CD4-positive, alpha-beta T cell (primary cell): ENCODE measurements around the gene THBD. TPM values are rescaled to one million over a fixed set of nuclear protein-coding genes. Genes with fewer than 3 reads are reported as not detected.

Experiments used
- ATAC-seq: fragments of 200-7000 bp; cut with Tn5 transposase; one replicate; pipeline ENCODE4 v1.10.0; 2022; ENCODE audit warnings: mild to moderate bottlenecking; ENCODE audit not compliant: poor library complexity
- CTCF ChIA-PET: fragments of 350-600 bp; sonication (Branson Sonifier 250); formaldehyde crosslinking; loops from one replicate; lab custom pipeline; 2021; ENCODE audit warnings: antibody characterized with exemption, inconsistent platforms; lab: Charles Lee
- POLR2A ChIA-PET: fragments of 350-600 bp; sonication (Branson Sonifier 250); formaldehyde crosslinking; loops from one replicate; lab custom pipeline; 2021; ENCODE audit warnings: antibody characterized with exemption, inconsistent platforms; lab: Charles Lee
- DNase-seq, 14 experiments: peaks; one replicate each; pipeline ENCODE4 v3.0.0-alpha.2; 2013 to 2020; ENCODE audit warnings: mixed read lengths in 2 of 14
- H3K27ac ChIP-seq, 2 donors: one replicate each; pipeline versions ENCODE4 v1.5.1 to v1.7.0; 2013; ENCODE audit warnings: low read length in 2 of 2, low read depth in 1 of 2, mild to moderate bottlenecking in 1 of 2
- H3K27me3 ChIP-seq, 2 experiments: 1 replicate in 1 of 2; 2 replicates in 1 of 2; pipeline versions ENCODE4 v1.6.1 to v1.7.0; 2013; ENCODE audit warnings: low read length in 2 of 2, control low read depth in 1 of 2, mild to moderate bottlenecking in 1 of 2, moderate library complexity in 1 of 2; ENCODE audit not compliant: insufficient read depth in 2 of 2, control insufficient read depth in 1 of 2
- H3K36me3 ChIP-seq: one replicate; pipeline ENCODE4 v1.6.1; 2013; ENCODE audit warnings: low read length, control low read depth; ENCODE audit not compliant: insufficient read depth
- H3K4me1 ChIP-seq: one replicate; pipeline ENCODE4 v1.6.1; 2013; ENCODE audit warnings: low read length, control low read depth; ENCODE audit not compliant: insufficient read depth
- H3K4me3 ChIP-seq: one replicate; pipeline ENCODE4 v1.5.1; 2013; ENCODE audit warnings: mild to moderate bottlenecking, low read length, moderate library complexity
- H3K9me3 ChIP-seq, 2 experiments: 1 replicate in 1 of 2; 2 replicates in 1 of 2; pipeline versions ENCODE4 v1.6.1 to v1.7.0; 2013; ENCODE audit warnings: low read length in 2 of 2, mild to moderate bottlenecking in 2 of 2, control low read depth in 1 of 2, moderate library complexity in 1 of 2; ENCODE audit not compliant: control insufficient read depth in 1 of 2, insufficient read depth in 1 of 2
- H3K27ac Mint-ChIP-seq: one replicate; pipeline ENCODE4 v1.8.0; 2020; ENCODE audit warnings: mixed read lengths
- H3K27me3 Mint-ChIP-seq: one replicate; pipeline ENCODE4 v1.8.0; 2021; ENCODE audit warnings: mixed read lengths
- H3K36me3 Mint-ChIP-seq: one replicate; pipeline ENCODE4 v1.8.0; 2021; ENCODE audit warnings: low read depth, mixed read lengths
- H3K4me1 Mint-ChIP-seq: one replicate; pipeline ENCODE4 v1.8.0; 2021; ENCODE audit warnings: low read depth, mixed read lengths
- H3K4me3 Mint-ChIP-seq: one replicate; pipeline ENCODE4 v1.8.0; 2020; ENCODE audit warnings: mild to moderate bottlenecking, mixed read lengths
- H3K9me3 Mint-ChIP-seq: one replicate; pipeline ENCODE4 v1.8.0; 2020; ENCODE audit warnings: mixed read lengths
- intact Hi-C, 2 experiments: fragments of 100-400 bp; cut with DNase I in 1 of 2; cut with micrococcal nuclease in 1 of 2; formaldehyde crosslinking; loops; one replicate each; pipeline versions ENCODE4 v1.15.1 to v1.9.0; 2023 to 2025; cut with DNase I, micrococcal nuclease
- total RNA-seq, 174 experiments: library from RNA in 2 of 174; stranded (reverse) in 2 of 174; gene quantifications; one replicate each; pipeline ENCODE4 v1.2.3 and lab custom pipeline; 2021 to 2026
- TF ChIP-seq, protein P1 (sequence below): fragments of 200-600 bp; IDR thresholded peaks from one replicate; pipeline ENCODE4 v1.8.0; 2022; ENCODE audit warnings: antibody characterized with exemption, mild to moderate bottlenecking

Gene THBD
- total RNA-seq, 2 experiments from 2014 or later: 2.2 to 2.4 TPM

DNA sequence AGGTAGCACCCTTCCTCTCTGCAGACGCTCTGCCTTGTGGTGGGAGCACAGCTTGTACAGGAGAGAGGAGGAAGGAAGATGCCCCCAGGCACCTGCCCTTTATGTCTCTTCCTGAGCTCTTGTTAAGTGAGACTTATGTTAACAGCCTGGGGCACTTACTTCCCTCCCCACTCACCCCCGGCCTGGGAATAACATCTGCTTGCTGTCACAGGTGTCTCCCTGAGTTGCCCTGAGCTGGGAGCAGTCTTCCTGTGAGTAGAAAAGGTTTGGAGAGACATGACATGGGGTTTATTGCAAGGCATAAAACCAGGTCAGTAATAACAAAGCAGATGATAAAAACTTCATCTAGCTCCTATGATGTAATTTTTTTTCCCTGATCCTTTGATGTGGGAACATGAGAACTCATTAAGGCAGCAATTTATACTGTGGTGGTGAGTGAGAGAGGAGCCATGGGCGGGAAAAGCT, 12.4 kb downstream of the THBD start:
- ChIA-PET POLR2A (no interaction called here), CTCF (no interaction called here)
- no peak for ATAC-seq
- no peak overlapping the region for H3K4me3 Mint-ChIP-seq
- no peaks in the 10 kb centered on the region for H3K36me3 ChIP-seq
- no peaks in the 10 kb centered on the region for H3K36me3 Mint-ChIP-seq
- TF ChIP-seq, protein P1, sequence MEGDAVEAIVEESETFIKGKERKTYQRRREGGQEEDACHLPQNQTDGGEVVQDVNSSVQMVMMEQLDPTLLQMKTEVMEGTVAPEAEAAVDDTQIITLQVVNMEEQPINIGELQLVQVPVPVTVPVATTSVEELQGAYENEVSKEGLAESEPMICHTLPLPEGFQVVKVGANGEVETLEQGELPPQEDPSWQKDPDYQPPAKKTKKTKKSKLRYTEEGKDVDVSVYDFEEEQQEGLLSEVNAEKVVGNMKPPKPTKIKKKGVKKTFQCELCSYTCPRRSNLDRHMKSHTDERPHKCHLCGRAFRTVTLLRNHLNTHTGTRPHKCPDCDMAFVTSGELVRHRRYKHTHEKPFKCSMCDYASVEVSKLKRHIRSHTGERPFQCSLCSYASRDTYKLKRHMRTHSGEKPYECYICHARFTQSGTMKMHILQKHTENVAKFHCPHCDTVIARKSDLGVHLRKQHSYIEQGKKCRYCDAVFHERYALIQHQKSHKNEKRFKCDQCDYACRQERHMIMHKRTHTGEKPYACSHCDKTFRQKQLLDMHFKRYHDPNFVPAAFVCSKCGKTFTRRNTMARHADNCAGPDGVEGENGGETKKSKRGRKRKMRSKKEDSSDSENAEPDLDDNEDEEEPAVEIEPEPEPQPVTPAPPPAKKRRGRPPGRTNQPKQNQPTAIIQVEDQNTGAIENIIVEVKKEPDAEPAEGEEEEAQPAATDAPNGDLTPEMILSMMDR: no peak
- H3K4me1 ChIP-seq: no peaks in the 10 kb centered on the region
- H3K4me3 ChIP-seq: no peak overlapping the region
- no peak overlapping the region for H3K27ac Mint-ChIP-seq
- no peaks in the 10 kb centered on the region for H3K4me1 Mint-ChIP-seq
- no peaks in the 10 kb centered on the region for H3K9me3 Mint-ChIP-seq
- intact Hi-C loops: no loop called here
- H3K9me3 ChIP-seq: peaks cover 0 to 11% of the 10 kb centered on the region in 2 experiments
- peaks cover 65% of the 10 kb centered on the region for H3K27me3 Mint-ChIP-seq
- peaks cover 7 to 8% of the 10 kb centered on the region in 2 experiments for H3K27me3 ChIP-seq
- DNase-seq: no peak
- H3K27ac ChIP-seq: no peak overlapping the region

DNA sequence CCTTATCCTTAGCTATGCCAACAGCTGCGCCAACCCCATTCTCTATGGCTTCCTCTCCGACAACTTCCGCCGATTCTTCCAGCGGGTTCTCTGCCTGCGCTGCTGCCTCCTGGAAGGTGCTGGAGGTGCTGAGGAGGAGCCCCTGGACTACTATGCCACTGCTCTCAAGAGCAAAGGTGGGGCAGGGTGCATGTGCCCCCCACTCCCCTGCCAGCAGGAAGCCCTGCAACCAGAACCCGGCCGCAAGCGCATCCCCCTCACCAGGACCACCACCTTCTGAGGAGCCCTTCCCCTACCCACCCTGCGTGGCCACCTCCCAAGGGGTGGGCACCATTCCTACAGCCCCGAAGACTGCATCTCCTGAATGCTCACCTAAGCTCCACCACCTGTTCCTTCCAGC, 13.1 kb downstream of the THBD start:
- H3K27me3 ChIP-seq: peaks cover 7 to 8% of the 10 kb centered on the region in 2 experiments
- Mint-ChIP-seq H3K4me3 (no peak overlapping the region), H3K36me3 (no peaks in the 10 kb centered on the region), H3K9me3 (no peaks in the 10 kb centered on the region), H3K4me1 (no peaks in the 10 kb centered on the region), H3K27me3 (peaks cover 66% of the 10 kb centered on the region), H3K27ac (no peak overlapping the region)
- H3K27ac ChIP-seq: no peak overlapping the region
- TF ChIP-seq, protein P1: no peak
- H3K36me3 ChIP-seq: no peaks in the 10 kb centered on the region
- ChIA-PET POLR2A (no interaction called here), CTCF (no interaction called here)
- H3K4me3 ChIP-seq: no peak overlapping the region
- ATAC-seq: no peak
- DNase-seq: no peak
- intact Hi-C loops: no loop called here
- H3K4me1 ChIP-seq: no peaks in the 10 kb centered on the region
- H3K9me3 ChIP-seq: peaks cover 0 to 11% of the 10 kb centered on the region in 2 experiments

DNA sequence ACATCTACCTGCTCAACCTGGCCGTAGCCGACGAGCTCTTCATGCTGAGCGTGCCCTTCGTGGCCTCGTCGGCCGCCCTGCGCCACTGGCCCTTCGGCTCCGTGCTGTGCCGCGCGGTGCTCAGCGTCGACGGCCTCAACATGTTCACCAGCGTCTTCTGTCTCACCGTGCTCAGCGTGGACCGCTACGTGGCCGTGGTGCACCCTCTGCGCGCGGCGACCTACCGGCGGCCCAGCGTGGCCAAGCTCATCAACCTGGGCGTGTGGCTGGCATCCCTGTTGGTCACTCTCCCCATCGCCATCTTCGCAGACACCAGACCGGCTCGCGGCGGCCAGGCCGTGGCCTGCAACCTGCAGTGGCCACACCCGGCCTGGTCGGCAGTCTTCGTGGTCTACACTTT, 13.7 kb downstream of the THBD start:
- CTCF ChIA-PET: no interaction called here
- H3K4me1 Mint-ChIP-seq: no peaks in the 10 kb centered on the region
- no peak for DNase-seq
- TF ChIP-seq, protein P1: no peak
- no peaks in the 10 kb centered on the region for H3K4me1 ChIP-seq
- no peak overlapping the region for H3K4me3 ChIP-seq
- H3K27ac ChIP-seq: no peak overlapping the region
- intact Hi-C loops: no loop called here
- H3K27ac Mint-ChIP-seq: no peak overlapping the region
- no peak for ATAC-seq
- no peaks in the 10 kb centered on the region for H3K36me3 ChIP-seq
- no peak overlapping the region for H3K4me3 Mint-ChIP-seq
- H3K27me3 Mint-ChIP-seq: peaks cover 68% of the 10 kb centered on the region
- H3K27me3 ChIP-seq: peaks cover 7 to 8% of the 10 kb centered on the region in 2 experiments
- H3K9me3 Mint-ChIP-seq: no peaks in the 10 kb centered on the region
- no peaks in the 10 kb centered on the region for H3K36me3 Mint-ChIP-seq
- H3K9me3 ChIP-seq: peaks cover 0 to 11% of the 10 kb centered on the region in 2 experiments
- POLR2A ChIA-PET: no interaction called here
